Cardiac fibroblast (primary cell): ENCODE measurements around the gene NRXN3.
A peak's percentile ranks its signal among the peaks of the same experiment; 100 is the strongest.

Experiments used
- DNase-seq, 2 donors: peaks; one replicate each; pipeline versions ENCODE4 v3.0.0 to v3.0.0-alpha.2; 2010; ENCODE audit warnings: low read depth in 2 of 2
- H3K4me3 ChIP-seq, 2 donors: replicated peaks in 1 of 2; 1 replicate in 1 of 2; 2 replicates in 1 of 2; pipeline ENCODE4 v1.5.1; 2011; ENCODE audit warnings: low read depth in 2 of 2, low read length in 2 of 2, mild to moderate bottlenecking in 2 of 2, moderate library complexity in 1 of 2
- TF ChIP-seq, protein P1 (sequence below): IDR thresholded peaks from one replicate; pipeline ENCODE4 v1.5.1; 2011; ENCODE audit warnings: low read depth, mild to moderate bottlenecking, low read length, inconsistent platforms

The NRXN3 gene

DNA sequence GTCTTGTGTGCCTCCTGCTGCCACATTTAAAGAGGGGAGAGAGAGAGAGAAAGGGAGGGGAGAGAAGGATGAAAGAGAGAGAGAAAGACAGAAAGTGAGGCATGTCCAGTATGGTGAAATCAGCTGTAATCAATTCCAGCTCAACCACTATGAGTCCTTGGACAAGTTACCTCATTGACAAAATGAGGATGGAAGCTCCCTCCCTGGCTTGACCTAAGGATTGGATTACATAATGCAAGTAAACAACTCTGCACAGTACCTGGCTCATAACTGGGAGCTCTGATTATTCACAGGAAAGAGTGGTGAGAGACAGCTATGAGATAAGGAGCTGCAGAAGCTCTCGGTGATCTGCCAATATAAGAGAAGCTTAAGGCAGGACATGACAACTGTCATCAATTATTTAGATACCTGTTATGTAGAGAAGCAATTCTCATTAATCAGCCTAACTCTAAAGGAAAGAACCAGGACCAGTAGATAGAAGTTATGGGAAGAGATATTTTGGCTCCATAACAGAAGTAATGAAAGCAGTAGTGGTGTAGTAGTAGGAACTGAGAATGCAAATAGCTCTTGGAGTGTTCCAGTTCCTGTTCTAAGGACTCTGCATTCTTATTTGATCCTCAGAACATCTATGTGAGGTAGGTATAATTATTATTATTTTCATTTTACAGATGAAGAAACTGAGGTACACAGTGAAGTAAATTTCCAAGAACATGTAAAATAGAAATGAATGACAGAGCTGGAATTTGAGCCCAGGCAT lies 1249.6 kb downstream of the NRXN3 start:
- peak in 1 of 2 donors; percentile 12 for DNase-seq
- no peak overlapping the region for H3K4me3 ChIP-seq
- TF ChIP-seq, protein P1, sequence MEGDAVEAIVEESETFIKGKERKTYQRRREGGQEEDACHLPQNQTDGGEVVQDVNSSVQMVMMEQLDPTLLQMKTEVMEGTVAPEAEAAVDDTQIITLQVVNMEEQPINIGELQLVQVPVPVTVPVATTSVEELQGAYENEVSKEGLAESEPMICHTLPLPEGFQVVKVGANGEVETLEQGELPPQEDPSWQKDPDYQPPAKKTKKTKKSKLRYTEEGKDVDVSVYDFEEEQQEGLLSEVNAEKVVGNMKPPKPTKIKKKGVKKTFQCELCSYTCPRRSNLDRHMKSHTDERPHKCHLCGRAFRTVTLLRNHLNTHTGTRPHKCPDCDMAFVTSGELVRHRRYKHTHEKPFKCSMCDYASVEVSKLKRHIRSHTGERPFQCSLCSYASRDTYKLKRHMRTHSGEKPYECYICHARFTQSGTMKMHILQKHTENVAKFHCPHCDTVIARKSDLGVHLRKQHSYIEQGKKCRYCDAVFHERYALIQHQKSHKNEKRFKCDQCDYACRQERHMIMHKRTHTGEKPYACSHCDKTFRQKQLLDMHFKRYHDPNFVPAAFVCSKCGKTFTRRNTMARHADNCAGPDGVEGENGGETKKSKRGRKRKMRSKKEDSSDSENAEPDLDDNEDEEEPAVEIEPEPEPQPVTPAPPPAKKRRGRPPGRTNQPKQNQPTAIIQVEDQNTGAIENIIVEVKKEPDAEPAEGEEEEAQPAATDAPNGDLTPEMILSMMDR = no peak

- TF ChIP-seq, protein P1 = no peak
- DNase-seq = no peak
- H3K4me3 ChIP-seq = no peak overlapping the region
Measured at GRCh38 chr14:79420725-79421124, 1250.6 kb downstream of the NRXN3 start.

DNA sequence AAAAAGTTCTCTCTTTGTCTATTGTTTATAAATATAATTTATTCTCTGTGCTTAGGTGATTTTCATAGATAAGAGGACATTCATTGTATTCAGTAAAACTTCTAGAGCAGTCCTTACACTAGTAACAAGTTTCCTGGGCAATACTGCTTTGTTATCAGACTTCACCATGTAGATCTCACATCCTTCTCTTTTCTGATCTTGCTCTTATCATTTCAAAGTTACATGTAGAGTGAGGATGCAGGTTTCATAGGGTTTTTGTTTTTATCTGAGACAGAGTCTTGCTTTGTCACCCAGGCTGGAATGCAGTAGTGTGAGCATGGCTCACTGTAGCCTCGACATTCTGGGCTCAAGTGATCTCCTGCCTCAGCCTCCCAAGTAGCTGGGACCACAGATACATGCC lies 1251.6 kb downstream of the NRXN3 start:
- TF ChIP-seq, protein P1 = no peak
- no peak overlapping the region for H3K4me3 ChIP-seq
- DNase-seq = no peak

DNA sequence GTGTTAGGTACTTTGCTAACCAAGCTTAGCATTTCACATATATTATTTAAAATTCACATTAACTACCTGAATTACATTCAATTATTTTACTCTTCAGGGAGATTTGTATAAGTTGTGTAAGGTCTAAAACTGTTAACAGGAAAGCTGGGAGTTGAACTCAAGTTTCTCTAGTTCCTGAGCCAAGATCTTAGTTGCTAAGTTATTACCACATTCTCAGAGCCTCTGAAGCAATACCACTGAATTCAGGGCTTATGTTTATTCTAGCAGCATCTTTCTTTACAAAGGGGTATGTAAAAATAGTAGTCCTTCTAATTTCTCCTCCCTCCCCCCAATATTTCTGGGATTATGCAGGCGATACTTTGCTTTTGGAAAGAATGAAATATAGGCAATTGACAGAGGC lies 1254.3 kb downstream of the NRXN3 start:
- TF ChIP-seq, protein P1 = no peak
- H3K4me3 ChIP-seq = no peak overlapping the region
- DNase-seq = peak; percentile 43 to 61

DNA sequence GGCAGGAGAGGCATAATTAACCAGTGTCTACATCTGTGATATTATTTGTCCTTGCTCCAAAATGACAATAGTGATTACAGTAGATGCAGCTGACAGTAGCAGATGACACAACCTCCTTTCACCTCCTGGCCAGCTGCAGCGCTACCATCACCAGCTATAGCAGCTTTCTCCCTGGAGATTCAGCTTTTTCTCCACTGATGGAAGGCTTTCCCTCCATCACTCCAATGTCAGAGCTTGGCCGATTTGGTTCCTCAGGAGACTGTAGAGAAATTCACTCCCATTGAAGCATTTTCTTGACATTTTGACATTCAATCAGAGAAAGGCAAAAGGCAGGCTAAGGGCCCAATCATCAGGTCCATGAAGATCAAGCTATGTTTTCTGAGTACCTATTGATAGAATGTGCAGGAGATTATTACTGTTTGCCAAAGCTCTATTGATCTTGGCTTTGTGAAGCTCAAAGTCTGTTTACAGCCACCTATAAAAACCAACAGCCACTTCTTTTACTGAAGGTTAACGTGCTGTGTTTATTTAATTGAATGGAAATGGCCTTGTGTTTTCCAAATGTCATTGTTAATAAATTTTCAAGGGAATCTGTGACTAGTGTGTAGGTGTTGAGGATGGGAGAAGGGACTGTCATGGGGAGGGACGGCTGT lies 1256.1 kb downstream of the NRXN3 start:
- H3K4me3 ChIP-seq = no peak overlapping the region
- TF ChIP-seq, protein P1 = no peak
- no peak for DNase-seq

- TF ChIP-seq, protein P1 = no peak
- no peak overlapping the region for H3K4me3 ChIP-seq
- no peak for DNase-seq
Measured at GRCh38 chr14:79432640-79433039, 1262.5 kb downstream of the NRXN3 start.
